Thyroid gland (tissue), 4 donors: ENCODE data around the gene SECISBP2L.

Experiments
- POLR2A ChIP-seq, 2 donors: fragments of 450-650 bp; IDR thresholded peaks; one replicate each; pipeline ENCODE4 v1.6.1; 2017; ENCODE audit warnings: antibody characterized with exemption in 2 of 2, mild to moderate bottlenecking in 2 of 2, moderate library complexity in 1 of 2
- TF ChIP-seq, protein P1 (sequence below), 6 experiments: fragments of 200-600 bp in 3 of 6; fragments of 450-650 bp in 3 of 6; sonication (generic) in 3 of 6; IDR thresholded peaks; one replicate each; pipeline ENCODE4 v1.5.1; 2016 to 2019; ENCODE audit warnings: antibody characterized with exemption in 6 of 6, mild to moderate bottlenecking in 2 of 6, inconsistent platforms in 1 of 6, moderate library complexity in 1 of 6

DNA sequence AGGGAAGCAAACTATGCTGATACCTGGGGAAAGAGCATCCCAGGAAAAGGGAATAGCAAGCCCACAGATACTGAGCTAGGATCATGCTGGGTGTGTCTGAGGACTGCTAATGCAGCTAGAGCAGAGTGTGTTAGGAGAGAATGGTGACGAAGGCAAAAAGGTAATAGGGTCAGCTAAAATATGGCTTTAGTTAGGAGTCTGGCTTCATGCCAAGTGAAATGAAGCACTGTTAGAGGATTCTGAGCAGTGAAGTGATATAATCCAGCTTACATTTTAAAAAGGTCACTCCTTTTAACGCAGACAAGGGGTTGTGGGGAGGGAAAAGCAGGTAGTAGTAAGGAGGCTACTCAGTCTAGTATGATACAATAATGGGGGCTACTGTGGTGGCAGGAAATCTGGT is 30.4 kb downstream of the SECISBP2L start:
- TF ChIP-seq, protein P1, sequence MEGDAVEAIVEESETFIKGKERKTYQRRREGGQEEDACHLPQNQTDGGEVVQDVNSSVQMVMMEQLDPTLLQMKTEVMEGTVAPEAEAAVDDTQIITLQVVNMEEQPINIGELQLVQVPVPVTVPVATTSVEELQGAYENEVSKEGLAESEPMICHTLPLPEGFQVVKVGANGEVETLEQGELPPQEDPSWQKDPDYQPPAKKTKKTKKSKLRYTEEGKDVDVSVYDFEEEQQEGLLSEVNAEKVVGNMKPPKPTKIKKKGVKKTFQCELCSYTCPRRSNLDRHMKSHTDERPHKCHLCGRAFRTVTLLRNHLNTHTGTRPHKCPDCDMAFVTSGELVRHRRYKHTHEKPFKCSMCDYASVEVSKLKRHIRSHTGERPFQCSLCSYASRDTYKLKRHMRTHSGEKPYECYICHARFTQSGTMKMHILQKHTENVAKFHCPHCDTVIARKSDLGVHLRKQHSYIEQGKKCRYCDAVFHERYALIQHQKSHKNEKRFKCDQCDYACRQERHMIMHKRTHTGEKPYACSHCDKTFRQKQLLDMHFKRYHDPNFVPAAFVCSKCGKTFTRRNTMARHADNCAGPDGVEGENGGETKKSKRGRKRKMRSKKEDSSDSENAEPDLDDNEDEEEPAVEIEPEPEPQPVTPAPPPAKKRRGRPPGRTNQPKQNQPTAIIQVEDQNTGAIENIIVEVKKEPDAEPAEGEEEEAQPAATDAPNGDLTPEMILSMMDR (IDR thresholded peaks at IDR 0.05), result no peak
- no peak for TF ChIP-seq POLR2A (IDR thresholded peaks at IDR 0.05)
